Right atrium auricular region (tissue), 2 donors: Measurements from ENCODE around the gene POC1A. TPM values are rescaled to one million over a fixed set of nuclear protein-coding genes. Genes with fewer than 3 reads are reported as not detected.

Experiments used
- DNase-seq: peaks from one replicate; pipeline ENCODE4 v3.0.0-alpha.2; 2019; ENCODE audit warnings: low spot score
- H3K27ac ChIP-seq, 2 donors: fragments of 200-600 bp; sonication (generic); 1 replicate in 1 of 2; 2 replicates in 1 of 2; pipeline ENCODE4 v1.5.1; 2016 to 2019
- H3K27me3 ChIP-seq, 2 donors: fragments of 200-600 bp; sonication (generic); one replicate each; pipeline versions ENCODE4 v1.5.1 to v1.6.0; 2017 to 2019
- H3K36me3 ChIP-seq: fragments of 200-600 bp; sonication (generic); one replicate; pipeline ENCODE4 v1.5.1; 2016
- H3K4me1 ChIP-seq, 2 donors: fragments of 200-600 bp; sonication (generic); one replicate each; pipeline versions ENCODE4 v1.5.1 to v1.6.0; 2017 to 2019
- H3K4me3 ChIP-seq, 2 donors: fragments of 200-600 bp; sonication (generic); 1 replicate in 1 of 2; 2 replicates in 1 of 2; pipeline ENCODE4 v1.5.1; 2017 to 2019; ENCODE audit warnings: mild to moderate bottlenecking in 1 of 2, moderate library complexity in 1 of 2
- H3K9me3 ChIP-seq, 2 donors: fragments of 200-600 bp; sonication (generic); one replicate each; pipeline ENCODE4 v1.5.1; 2019
- total RNA-seq, 2 donors: library from RNA; depleted of rRNA; stranded (reverse); fragments of >200 nt; gene quantifications; one replicate each; pipeline ENCODE4 v1.1.0, GENCODE V29; 2016
- TF ChIP-seq, protein P1 (sequence below), 2 donors: fragments of 200-600 bp; sonication (generic); IDR thresholded peaks; one replicate each; pipeline ENCODE4 v1.5.1; 2019; ENCODE audit warnings: antibody characterized with exemption in 2 of 2

Gene POC1A
- total RNA-seq, 2 donors from 2014 or later: 0.47 to 0.78 TPM

DNA sequence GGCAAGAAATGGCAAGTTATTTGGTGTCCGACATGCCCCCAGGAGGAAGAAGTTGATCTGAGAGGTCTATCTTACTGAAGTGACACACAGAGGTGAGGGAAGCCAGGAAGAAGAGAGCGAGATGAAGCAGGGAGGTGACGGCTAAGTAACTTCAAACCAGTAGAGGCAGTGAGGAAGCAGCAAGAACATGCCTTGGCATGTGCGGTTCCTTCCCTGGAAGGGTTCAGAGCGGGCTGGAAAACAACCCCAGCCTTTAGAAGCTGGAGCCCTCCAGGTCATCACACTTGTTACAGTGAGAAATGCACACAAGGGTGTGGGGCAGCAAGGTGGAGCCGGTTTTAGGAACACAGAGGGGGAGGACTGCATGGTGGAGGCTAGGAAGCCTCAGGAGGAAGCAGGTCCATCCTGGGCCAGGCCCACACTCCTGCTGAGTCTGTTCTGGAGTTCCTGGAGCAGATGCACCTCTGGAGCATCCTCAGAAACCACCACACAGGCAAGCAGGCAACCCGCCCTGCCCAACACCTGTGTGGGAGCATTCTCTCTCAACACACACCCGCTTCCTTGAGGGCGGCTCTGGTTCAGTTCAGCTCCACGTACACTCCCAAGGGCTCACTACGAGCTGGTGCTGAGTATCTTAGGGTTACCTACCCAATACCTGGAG, 47.1 kb downstream of the POC1A start:
- H3K36me3 ChIP-seq: no peaks in the 10 kb centered on the region
- no peaks in the 10 kb centered on the region for H3K9me3 ChIP-seq
- TF ChIP-seq, protein P1, sequence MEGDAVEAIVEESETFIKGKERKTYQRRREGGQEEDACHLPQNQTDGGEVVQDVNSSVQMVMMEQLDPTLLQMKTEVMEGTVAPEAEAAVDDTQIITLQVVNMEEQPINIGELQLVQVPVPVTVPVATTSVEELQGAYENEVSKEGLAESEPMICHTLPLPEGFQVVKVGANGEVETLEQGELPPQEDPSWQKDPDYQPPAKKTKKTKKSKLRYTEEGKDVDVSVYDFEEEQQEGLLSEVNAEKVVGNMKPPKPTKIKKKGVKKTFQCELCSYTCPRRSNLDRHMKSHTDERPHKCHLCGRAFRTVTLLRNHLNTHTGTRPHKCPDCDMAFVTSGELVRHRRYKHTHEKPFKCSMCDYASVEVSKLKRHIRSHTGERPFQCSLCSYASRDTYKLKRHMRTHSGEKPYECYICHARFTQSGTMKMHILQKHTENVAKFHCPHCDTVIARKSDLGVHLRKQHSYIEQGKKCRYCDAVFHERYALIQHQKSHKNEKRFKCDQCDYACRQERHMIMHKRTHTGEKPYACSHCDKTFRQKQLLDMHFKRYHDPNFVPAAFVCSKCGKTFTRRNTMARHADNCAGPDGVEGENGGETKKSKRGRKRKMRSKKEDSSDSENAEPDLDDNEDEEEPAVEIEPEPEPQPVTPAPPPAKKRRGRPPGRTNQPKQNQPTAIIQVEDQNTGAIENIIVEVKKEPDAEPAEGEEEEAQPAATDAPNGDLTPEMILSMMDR (IDR thresholded peaks at IDR 0.05): no peak
- H3K27me3 ChIP-seq: no peaks in the 10 kb centered on the region
- DNase-seq: no peak
- peak overlapping the region in 1 of 2 donors; percentile 86 for H3K27ac ChIP-seq
- H3K4me3 ChIP-seq: no peak overlapping the region
- peaks cover 0 to 35% of the 10 kb centered on the region in 2 donors for H3K4me1 ChIP-seq

DNA sequence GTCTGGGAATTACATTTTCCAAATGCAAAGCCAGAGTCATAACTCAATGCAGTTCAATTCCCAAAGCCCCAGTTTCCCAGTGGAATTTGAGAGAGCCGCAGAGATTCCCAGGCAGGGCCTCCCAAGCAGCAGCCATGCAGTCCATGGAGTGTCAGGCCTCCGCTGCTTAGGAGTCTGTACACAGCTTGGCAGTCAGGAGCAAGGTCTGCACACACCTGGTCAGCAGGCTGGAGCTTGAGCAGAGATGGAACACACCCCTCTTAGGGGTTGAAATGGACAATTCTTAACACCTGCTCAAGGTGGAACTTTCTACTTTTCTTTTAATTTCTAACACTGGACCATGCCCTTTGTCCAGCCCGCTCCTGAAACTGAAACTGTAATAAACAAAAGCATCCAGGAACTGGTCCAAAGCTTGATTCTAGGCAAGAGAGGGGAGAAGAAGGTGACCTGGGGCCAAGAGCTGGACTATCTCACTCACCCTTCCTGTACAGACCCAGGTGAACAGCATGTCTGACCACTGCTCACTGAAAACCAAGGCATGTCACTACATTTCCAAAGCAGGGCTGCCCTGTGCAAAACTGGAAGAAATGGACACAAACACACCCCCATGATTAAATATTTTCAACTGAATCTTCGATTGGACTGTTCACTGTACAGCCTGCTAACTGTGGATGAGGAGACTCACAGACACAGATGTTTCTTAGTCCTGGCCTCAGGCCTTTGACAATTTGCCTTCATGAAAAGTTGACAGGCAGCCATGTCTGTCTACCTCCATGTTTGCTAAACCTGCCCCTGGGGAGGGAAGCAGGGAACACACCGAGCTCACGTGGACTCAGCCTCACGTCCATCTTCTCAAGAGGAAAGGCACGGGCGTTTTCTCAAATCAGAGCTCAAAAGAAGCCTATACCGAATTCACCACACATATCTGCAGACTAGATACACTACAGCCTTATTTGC, 49.3 kb downstream of the POC1A start:
- H3K4me1 ChIP-seq: peaks cover 0 to 23% of the 10 kb centered on the region in 2 donors
- no peaks in the 10 kb centered on the region for H3K27me3 ChIP-seq
- H3K36me3 ChIP-seq: no peaks in the 10 kb centered on the region
- no peak for DNase-seq
- no peak overlapping the region for H3K27ac ChIP-seq
- H3K4me3 ChIP-seq: no peak overlapping the region
- TF ChIP-seq, protein P1 (IDR thresholded peaks at IDR 0.05): no peak
- peaks cover 0 to 11% of the 10 kb centered on the region in 2 donors for H3K9me3 ChIP-seq

- peaks cover 0 to 11% of the 10 kb centered on the region in 2 donors for H3K9me3 ChIP-seq
- H3K27ac ChIP-seq: no peak overlapping the region
- DNase-seq: no peak
- H3K27me3 ChIP-seq: no peaks in the 10 kb centered on the region
- peaks cover 0 to 18% of the 10 kb centered on the region in 2 donors for H3K4me1 ChIP-seq
- H3K36me3 ChIP-seq: no peaks in the 10 kb centered on the region
- H3K4me3 ChIP-seq: no peak overlapping the region
- TF ChIP-seq, protein P1 (IDR thresholded peaks at IDR 0.05): no peak
These were observed 51.3 kb downstream of the POC1A start for GRCh38 chr3:52102934-52103333.

GRCh38 chr3:52099001-52099401, 55.2 kb downstream of the POC1A start:
- Histone ChIP-seq H3K4me1 (peaks cover 0 to 15% of the 10 kb centered on the region in 2 donors), H3K9me3 (peaks cover 0 to 11% of the 10 kb centered on the region in 2 donors), H3K27ac (peak overlapping the region; percentile 45 to 84), H3K27me3 (no peaks in the 10 kb centered on the region), H3K36me3 (no peaks in the 10 kb centered on the region), H3K4me3 (no peak overlapping the region)
- DNase-seq: no peak
- TF ChIP-seq, protein P1 (IDR thresholded peaks at IDR 0.05): no peak

- Histone ChIP-seq H3K9me3 (peaks cover 0 to 11% of the 10 kb centered on the region in 2 donors), H3K4me1 (peaks cover 0 to 21% of the 10 kb centered on the region in 2 donors), H3K4me3 (no peak overlapping the region), H3K27me3 (no peaks in the 10 kb centered on the region), H3K27ac (peak overlapping the region; percentile 45 to 84), H3K36me3 (no peaks in the 10 kb centered on the region)
- TF ChIP-seq, protein P1 (IDR thresholded peaks at IDR 0.05): no peak
- DNase-seq: no peak
These were observed 56.2 kb downstream of the POC1A start for GRCh38 chr3:52097851-52098507.
